ENCODE results near the gene PFAS. TPM values are rescaled to one million over a fixed set of nuclear protein-coding genes. Genes with fewer than 3 reads are reported as not detected.

PFAS gene
- total RNA-seq, 2 experiments from 2014 or later: 113 to 141 TPM

DNA sequence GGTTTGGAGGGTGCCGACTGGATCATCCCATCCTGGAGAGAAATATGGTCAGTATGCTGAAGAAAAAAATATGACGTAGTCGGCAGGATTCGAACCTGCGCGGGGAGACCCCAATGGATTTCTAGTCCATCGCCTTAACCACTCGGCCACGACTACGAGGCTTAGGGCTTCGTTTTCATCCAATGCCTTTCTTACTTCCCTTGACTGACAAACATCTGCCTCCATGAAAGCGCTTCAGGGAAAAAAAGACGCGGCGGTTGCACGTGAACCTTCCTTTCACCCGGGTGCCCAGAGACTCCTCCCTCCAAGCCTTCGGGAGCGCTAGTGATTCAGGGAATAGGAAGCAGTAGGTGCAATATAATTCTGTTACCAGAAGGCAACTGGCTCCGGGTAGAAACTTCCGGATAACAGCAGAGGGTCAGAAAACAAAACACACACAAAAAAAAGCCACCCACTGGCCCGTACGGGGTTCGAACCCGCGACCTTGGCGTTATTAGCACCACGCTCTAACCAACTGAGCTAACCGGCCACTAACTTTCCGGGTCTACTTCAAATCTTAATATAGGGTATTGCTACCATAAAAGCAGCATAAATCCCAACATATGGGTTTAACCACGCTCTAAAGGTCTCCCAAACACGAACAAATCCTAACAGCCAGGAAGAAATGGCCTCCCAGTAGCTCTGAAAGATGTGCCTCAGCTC is 22.4 kb upstream of the PFAS start:
- no peaks in the 10 kb centered on the region for H3K9me3 Mint-ChIP-seq (ENCODE audit: low read depth)
- peaks cover 41% of the 10 kb centered on the region for H3K4me1 Mint-ChIP-seq
- ATAC-seq (peak; percentile 4), DNase-seq (peak; percentile 81)
- ChIA-PET CTCF (interaction anchor here (0.6 to 3.0 kb wide), 7 partner anchors 17 to 153 kb away, joined by 3 to 14 read pairs (median 3); partner anchors contain the start of gene ALOXE3), POLR2A (interaction anchor here (0.6 to 2.2 kb wide), 7 partner anchors 17 to 152 kb away, joined by 3 to 11 read pairs (median 4); partner anchors contain the start of gene AURKB)
- H3K27me3 Mint-ChIP-seq: no peaks in the 10 kb centered on the region
- H3K4me3 Mint-ChIP-seq: peak overlapping the region; percentile 49
- peak overlapping the region; percentile 96 for H3K27ac Mint-ChIP-seq
- intact Hi-C loops (cut with DNase I, micrococcal nuclease): loop anchor here (1.0 kb wide), 4 partner anchors 21 to 107 kb away; no protein-coding TSS in a partner anchor
- peaks cover 52% of the 10 kb centered on the region for H3K36me3 Mint-ChIP-seq (ENCODE audit: low read depth)

DNA sequence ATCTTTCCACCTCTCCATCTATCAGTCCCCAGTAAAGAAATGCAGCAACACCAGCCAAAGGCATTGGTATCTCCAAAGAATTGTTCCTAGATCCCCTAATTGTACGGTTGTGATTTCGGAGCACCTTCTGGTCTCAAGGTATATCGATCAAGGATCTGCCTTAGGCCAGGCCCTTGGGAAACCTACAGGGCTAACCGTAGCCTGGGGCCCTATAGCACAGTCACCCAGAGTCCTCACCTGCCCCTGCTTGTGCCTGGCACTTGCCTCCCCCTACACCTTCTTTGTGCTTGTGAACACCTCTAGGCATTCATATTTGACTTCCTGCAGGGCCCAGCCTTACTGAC is 21.9 kb upstream of the PFAS start:
- no peaks in the 10 kb centered on the region for H3K27me3 Mint-ChIP-seq
- H3K4me1 Mint-ChIP-seq: peaks cover 39% of the 10 kb centered on the region
- H3K4me3 Mint-ChIP-seq: peak overlapping the region; percentile 49
- ChIA-PET CTCF (interaction anchor here (0.7 to 3.0 kb wide), 6 partner anchors 16 to 153 kb away, joined by 3 to 14 read pairs (median 6); partner anchors contain the start of gene ALOXE3), POLR2A (interaction anchor here (0.6 to 2.2 kb wide), 5 partner anchors 17 to 133 kb away, joined by 3 to 11 read pairs (median 5); partner anchors contain the start of gene AURKB)
- H3K9me3 Mint-ChIP-seq (ENCODE audit: low read depth): no peaks in the 10 kb centered on the region
- intact Hi-C loops (cut with DNase I, micrococcal nuclease): no loop called here
- peaks cover 49% of the 10 kb centered on the region for H3K36me3 Mint-ChIP-seq (ENCODE audit: low read depth)
- no peak for ATAC-seq
- no peak for DNase-seq
- peak overlapping the region; percentile 96 for H3K27ac Mint-ChIP-seq

DNA sequence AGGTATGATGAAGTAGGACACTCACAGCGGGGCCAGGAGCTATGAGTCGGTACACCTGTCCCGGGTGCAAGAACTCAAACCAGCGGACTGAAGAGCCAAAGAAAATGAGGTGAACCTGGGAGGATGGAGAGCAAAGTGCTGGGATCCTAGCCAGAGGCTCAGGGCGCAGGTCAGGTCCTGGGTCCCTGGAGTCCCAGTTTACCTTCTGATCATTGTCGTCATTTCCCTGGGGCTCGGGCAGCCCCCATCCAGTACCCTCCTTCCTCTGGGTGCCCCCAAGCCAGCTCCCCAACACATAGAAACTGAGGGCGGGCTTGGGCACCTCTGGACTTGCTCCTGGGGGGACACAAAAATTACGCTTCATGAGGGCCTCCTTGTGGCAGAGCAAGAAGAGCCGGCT is 17.4 kb upstream of the PFAS start:
- ChIA-PET CTCF (interaction anchor here (0.7 to 2.6 kb wide), 4 partner anchors 12 to 73 kb away, joined by 3 to 9 read pairs (median 4); no protein-coding TSS in a partner anchor), POLR2A (no interaction called here)
- peaks cover 68% of the 10 kb centered on the region for H3K36me3 Mint-ChIP-seq (ENCODE audit: low read depth)

DNA sequence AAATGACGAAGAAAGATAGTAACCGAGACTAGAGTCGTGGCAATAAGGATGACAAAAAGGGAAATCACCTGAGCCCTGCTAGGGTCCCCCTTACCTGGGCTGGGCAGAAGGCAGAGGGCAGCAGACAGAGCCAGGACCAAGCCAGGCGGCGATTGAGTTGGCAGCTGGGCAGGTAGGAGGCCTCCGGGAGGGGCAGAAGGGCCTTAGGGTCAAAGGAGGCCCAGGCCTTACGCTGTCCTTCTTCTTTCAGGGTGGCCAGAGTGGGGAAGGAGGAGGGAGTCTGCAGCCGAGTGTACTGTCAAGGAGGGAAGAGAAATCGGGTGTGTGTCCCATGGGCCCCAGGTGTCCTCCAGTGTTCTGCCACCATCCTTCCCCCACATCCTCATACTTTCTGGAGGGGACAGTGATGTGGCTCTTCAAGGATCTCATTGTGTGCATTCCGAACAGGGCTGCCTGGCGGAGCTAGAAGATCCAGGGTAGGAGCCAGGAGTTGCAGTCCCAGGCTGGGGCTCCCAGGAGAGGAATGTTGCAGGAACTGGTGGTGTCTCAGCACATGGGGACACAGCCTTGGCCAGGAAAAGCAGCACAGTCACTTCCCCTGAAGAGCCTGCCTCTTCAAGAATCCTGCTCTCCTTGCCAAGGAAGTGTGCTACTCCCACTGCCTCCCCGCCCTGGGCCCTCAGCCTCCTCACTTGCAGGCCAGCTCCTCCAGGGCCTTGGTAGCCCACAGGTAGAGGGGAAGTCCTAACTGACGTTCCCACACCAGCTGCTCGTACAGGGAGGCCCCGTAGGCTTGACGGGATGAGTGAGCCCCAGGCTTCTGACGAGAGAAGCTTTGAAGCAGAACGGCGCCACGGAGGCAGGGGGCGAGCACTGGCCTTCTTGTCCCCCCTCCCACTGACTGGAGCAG is 14.5 kb upstream of the PFAS start:
- peaks cover 68% of the 10 kb centered on the region for H3K36me3 Mint-ChIP-seq (ENCODE audit: low read depth)

More for the DNA sequence above, 17.4 kb upstream of the PFAS start:
- ATAC-seq: no peak
- no peak for DNase-seq
- intact Hi-C loops (cut with DNase I, micrococcal nuclease): no loop called here
- Mint-ChIP-seq H3K4me3 (no peak overlapping the region), H3K9me3 (ENCODE audit: low read depth) (no peaks in the 10 kb centered on the region), H3K27me3 (no peaks in the 10 kb centered on the region), H3K4me1 (peaks cover 14% of the 10 kb centered on the region), H3K27ac (no peak overlapping the region)

DNA sequence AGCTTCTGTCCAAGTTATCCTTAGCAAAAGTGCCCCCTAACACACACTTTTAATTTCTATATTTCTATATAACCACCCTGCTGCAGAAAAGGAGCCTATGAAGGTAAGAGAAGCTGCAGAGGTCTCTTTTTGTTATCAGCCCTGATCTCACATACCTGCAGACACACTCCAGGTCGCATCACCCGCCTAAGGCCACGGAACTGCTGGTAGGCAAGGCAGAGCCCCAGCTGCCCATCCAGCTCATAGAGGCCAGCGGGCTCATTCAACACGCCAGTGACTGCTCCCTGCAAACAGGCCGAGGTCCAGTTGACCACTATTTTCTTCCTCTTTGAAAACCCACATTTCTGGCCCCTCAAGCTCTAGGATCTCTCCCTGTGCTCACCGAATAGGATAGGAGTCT is 13.4 kb upstream of the PFAS start:
- H3K9me3 Mint-ChIP-seq (ENCODE audit: low read depth): no peaks in the 10 kb centered on the region
- no peaks in the 10 kb centered on the region for H3K27me3 Mint-ChIP-seq
- H3K36me3 Mint-ChIP-seq (ENCODE audit: low read depth): peaks cover 66% of the 10 kb centered on the region
- ChIA-PET POLR2A (no interaction called here), CTCF (interaction anchor here (1.1 to 1.6 kb wide), 4 partner anchors 9 to 65 kb away, joined by 3 to 5 read pairs (median 4); partner anchors contain the start of gene BORCS6)
- ATAC-seq (no peak), DNase-seq (no peak)
- intact Hi-C loops (cut with DNase I, micrococcal nuclease): no loop called here
- H3K4me3 Mint-ChIP-seq: no peak overlapping the region
- peaks cover 17% of the 10 kb centered on the region for H3K4me1 Mint-ChIP-seq
- peak overlapping the region; percentile 11 for H3K27ac Mint-ChIP-seq

More for the DNA sequence above, 14.5 kb upstream of the PFAS start:
- H3K27me3 Mint-ChIP-seq: no peaks in the 10 kb centered on the region
- intact Hi-C loops (cut with DNase I, micrococcal nuclease): no loop called here
- no peak for DNase-seq
- POLR2A ChIA-PET: no interaction called here
- H3K9me3 Mint-ChIP-seq (ENCODE audit: low read depth): no peaks in the 10 kb centered on the region
- ATAC-seq: no peak
- H3K4me3 Mint-ChIP-seq: no peak overlapping the region
- CTCF ChIA-PET: interaction anchor here (1.1 to 1.6 kb wide), 4 partner anchors 10 to 66 kb away, joined by 3 to 5 read pairs (median 4); partner anchors contain the start of gene BORCS6
- H3K4me1 Mint-ChIP-seq: peaks cover 15% of the 10 kb centered on the region
- H3K27ac Mint-ChIP-seq: no peak overlapping the region

DNA sequence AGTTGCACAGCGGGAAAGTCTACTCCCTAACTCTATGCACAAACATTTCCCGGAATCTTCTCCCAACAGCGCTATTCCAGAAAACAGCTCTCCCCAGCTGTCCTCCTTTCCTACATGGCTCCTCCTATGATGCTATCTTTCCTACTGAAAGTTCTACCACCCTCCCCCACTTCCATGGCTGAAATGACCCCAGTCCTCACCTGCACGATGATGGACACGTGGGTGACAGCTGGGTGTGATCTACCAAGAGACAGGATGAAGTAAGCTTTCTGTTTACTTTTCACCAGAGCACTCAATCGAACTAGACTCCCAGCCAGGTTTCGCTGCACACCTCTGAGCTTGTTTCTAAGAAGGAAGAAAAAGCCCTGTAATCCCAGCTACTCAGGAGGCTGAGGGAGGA is 11.9 kb upstream of the PFAS start:
- no peak for DNase-seq
- Mint-ChIP-seq H3K27ac (no peak overlapping the region), H3K4me3 (no peak overlapping the region), H3K27me3 (no peaks in the 10 kb centered on the region), H3K36me3 (ENCODE audit: low read depth) (peaks cover 63% of the 10 kb centered on the region), H3K4me1 (peaks cover 17% of the 10 kb centered on the region), H3K9me3 (ENCODE audit: low read depth) (no peaks in the 10 kb centered on the region)
- POLR2A ChIA-PET: no interaction called here
- CTCF ChIA-PET: interaction anchor here (1.0 to 1.1 kb wide), 2 partner anchors 11 to 143 kb away, joined by 3 to 4 read pairs; partner anchors contain the start of genes CTC1 and PFAS
- intact Hi-C loops (cut with DNase I, micrococcal nuclease): no loop called here
- no peak for ATAC-seq

DNA sequence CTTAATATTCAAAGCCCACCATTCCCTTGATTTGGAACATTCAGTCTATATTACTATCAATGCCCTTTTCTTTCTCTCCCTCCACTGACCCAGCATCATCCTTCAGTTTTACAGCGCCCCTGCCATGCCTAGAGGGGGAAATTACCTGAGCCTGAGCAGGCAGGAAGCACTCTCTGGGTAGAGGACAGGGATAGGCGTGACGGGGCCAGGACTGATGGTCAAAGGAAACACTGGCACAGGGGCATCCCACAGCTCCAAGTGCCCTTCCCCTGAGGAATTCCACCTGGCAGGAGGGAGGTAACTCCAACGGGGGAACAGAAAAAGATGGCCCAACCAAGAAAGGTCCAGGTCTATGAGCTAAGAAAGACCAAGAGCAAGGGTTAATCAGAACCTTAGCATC is 11.2 kb upstream of the PFAS start:
- ChIA-PET POLR2A (interaction anchor here (1.0 kb wide), 1 partner anchor 65 kb away, joined by 3 read pairs; no protein-coding TSS in a partner anchor), CTCF (interaction anchor here (1.0 to 1.1 kb wide), 2 partner anchors 9 to 144 kb away, joined by 3 to 4 read pairs; no protein-coding TSS in a partner anchor)
- ATAC-seq: no peak
- no peaks in the 10 kb centered on the region for H3K27me3 Mint-ChIP-seq
- H3K4me3 Mint-ChIP-seq: no peak overlapping the region
- H3K9me3 Mint-ChIP-seq (ENCODE audit: low read depth): no peaks in the 10 kb centered on the region
- H3K36me3 Mint-ChIP-seq (ENCODE audit: low read depth): peaks cover 61% of the 10 kb centered on the region
- intact Hi-C loops (cut with DNase I, micrococcal nuclease): no loop called here
- H3K4me1 Mint-ChIP-seq: peaks cover 22% of the 10 kb centered on the region
- no peak for DNase-seq
- peak overlapping the region; percentile 28 for H3K27ac Mint-ChIP-seq

DNA sequence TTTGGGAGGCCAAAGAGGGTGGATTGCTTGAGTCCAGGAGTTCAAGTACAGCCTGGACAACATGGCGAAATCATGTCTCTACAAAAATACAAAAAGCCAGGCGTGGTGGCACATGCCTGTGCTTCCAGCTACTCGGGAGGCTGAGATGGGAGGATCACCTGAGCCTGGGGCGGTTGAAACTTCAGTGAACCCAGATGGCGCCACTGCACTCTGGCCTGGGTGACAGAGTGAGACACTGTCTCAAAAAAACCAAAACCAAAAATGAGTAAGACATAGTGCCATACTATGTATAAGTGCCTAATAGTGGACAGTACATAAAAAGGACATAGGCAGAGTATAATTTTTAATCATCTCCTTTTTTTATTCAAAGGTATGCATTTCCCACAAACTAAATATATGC is 5.3 kb upstream of the PFAS start:
- peak; percentile 57 for DNase-seq
- H3K9me3 Mint-ChIP-seq (ENCODE audit: low read depth): no peaks in the 10 kb centered on the region
- peaks cover 47% of the 10 kb centered on the region for H3K36me3 Mint-ChIP-seq (ENCODE audit: low read depth)

DNA sequence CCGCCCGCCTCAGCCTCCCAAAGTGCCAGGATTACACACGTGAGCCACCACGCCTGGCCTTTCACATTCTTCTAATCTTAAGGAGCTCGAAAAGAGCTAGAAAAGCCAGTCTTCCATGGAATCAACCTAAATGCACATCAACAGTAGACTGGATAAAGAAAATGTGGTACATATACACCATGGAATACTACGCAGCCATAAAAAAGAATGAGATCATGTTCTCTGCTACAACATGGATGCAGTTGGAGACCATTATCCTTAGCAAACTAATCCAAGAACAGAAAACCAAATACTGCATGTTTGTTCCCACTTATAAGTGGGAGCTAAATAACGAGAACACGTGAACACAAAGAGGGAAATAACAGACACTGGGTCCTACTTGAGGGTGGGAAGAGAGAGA is 4.3 kb upstream of the PFAS start:
- intact Hi-C loops (cut with DNase I, micrococcal nuclease): loop anchor here in 1 of 2 experiments (5.0 kb wide), 1 partner anchor 138 kb away; the partner anchor contains the start of gene RPL26
- H3K36me3 Mint-ChIP-seq (ENCODE audit: low read depth): peaks cover 46% of the 10 kb centered on the region
- DNase-seq: no peak
- CTCF ChIA-PET: interaction anchor here (0.9 to 3.1 kb wide), 5 partner anchors 10 to 56 kb away, joined by 3 to 10 read pairs (median 6); no protein-coding TSS in a partner anchor
- no peaks in the 10 kb centered on the region for H3K27me3 Mint-ChIP-seq
- H3K4me3 Mint-ChIP-seq: no peak overlapping the region
- peaks cover 40% of the 10 kb centered on the region for H3K4me1 Mint-ChIP-seq
- no peaks in the 10 kb centered on the region for H3K9me3 Mint-ChIP-seq (ENCODE audit: low read depth)
- ATAC-seq: no peak
- no peak overlapping the region for H3K27ac Mint-ChIP-seq
- POLR2A ChIA-PET: interaction anchor here (0.7 to 1.1 kb wide), 2 partner anchors 71 to 207 kb away, joined by 3 to 4 read pairs; no protein-coding TSS in a partner anchor

More for the DNA sequence above, 5.3 kb upstream of the PFAS start:
- ChIA-PET CTCF (interaction anchor here (0.7 to 3.1 kb wide), 6 partner anchors 9 to 60 kb away, joined by 3 to 10 read pairs (median 5); no protein-coding TSS in a partner anchor), POLR2A (interaction anchor here (0.6 to 1.1 kb wide), 3 partner anchors 21 to 226 kb away, joined by 3 to 4 read pairs (median 3); no protein-coding TSS in a partner anchor)
- H3K4me3 Mint-ChIP-seq: no peak overlapping the region
- intact Hi-C loops (cut with DNase I, micrococcal nuclease): no loop called here
- H3K27ac Mint-ChIP-seq: peak overlapping the region; percentile 75
- H3K27me3 Mint-ChIP-seq: no peaks in the 10 kb centered on the region
- H3K4me1 Mint-ChIP-seq: peaks cover 42% of the 10 kb centered on the region
- ATAC-seq: no peak

DNA sequence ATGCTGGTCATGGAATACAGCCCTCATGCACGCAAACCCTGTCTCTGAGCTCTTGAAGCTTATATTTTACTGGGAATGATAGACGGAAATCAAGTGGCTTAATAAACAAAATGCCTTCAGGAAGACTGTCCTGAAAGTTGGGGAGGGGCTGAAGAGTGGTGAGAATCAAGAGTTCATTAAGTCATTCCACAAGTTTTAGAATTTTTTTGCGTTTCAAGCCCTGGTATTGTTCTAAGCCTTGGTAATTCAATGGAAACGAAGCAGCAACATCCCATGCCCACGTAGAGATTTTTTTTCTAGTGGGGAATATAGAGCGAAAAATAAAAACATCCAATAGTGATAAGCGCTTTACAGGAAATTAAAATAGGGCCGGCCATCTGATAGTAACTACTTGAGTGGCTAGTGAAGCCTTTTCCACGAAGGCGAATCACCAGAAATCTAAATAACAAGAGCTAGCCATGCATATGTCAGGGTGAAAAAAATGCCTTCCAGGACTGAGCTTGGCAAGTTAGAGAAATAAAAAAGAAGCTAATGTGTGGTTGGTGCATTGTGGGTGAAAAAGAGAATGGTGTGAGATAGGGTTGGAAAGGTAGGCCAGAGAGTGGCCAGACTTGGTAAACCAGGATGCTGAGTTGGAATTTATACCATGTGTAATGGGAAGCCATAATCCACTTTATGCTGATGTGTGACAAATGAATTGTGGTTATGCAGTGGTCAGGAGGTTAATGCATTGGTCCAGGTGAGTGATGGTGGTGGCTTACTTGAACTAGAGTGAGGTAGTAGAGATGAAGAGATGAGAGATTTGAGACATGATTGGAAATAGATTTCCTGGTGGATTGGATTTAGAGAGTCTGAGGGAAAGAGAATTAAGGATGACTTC is 772 bp downstream of the PFAS start:
- H3K27ac Mint-ChIP-seq: peak overlapping the region; percentile 98
- H3K4me3 Mint-ChIP-seq: peak overlapping the region; percentile 94
- ChIA-PET CTCF (interaction anchor here (0.5 to 1.7 kb wide), 10 partner anchors 10 to 507 kb away, joined by 3 to 9 read pairs (median 4); no protein-coding TSS in a partner anchor), POLR2A (interaction anchor here (0.6 to 4.0 kb wide), 10 partner anchors 28 to 238 kb away, joined by 3 to 22 read pairs (median 4); partner anchors contain the start of genes ALOXE3, BORCS6, RANGRF and SLC25A35)
- H3K27me3 Mint-ChIP-seq: no peaks in the 10 kb centered on the region
- no peaks in the 10 kb centered on the region for H3K9me3 Mint-ChIP-seq (ENCODE audit: low read depth)
- peaks cover 28% of the 10 kb centered on the region for H3K4me1 Mint-ChIP-seq
- intact Hi-C loops (cut with DNase I, micrococcal nuclease): loop anchor here (1.0 to 5.0 kb wide), 13 partner anchors 38 to 1011 kb away; partner anchors contain the start of genes RANGRF (in 2 of the 2), ALOXE3 (in 1 of the 2), CNTROB (in 1 of the 2) and KRABD2 (in 1 of the 2)
- DNase-seq (no peak), ATAC-seq (no peak)
- peaks cover 38% of the 10 kb centered on the region for H3K36me3 Mint-ChIP-seq (ENCODE audit: low read depth)

Data from activated CD4-positive, alpha-beta T cell treated with anti-CD3 and anti-CD28 coated beads for 36 hours (primary cell).